Measurements from ENCODE around the gene TRPC4AP.
"Not testable (repeated sequence)": the region's sequence is repeated elsewhere in the genome, so short reads cannot be mapped to it uniquely, and the experiment has no call there.

Gene TRPC4AP

DNA sequence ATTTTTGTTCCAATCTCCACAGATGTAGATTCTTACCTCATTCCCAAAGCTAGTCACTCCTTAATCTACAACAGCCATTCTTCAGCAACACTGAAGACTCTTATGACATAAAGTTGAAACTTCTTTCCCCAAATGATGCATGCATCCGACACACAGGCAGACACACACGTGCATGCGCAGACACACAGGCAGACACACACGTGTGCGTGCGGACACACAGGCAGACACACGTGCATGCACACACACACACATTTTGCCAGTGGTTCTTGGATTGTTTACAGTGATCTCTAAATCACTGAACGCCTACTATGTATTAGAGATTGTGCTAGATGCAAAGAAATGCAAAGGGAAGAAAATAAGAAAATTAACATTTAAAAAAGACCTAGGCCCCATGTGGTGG lies 9.0 kb upstream of the TRPC4AP start:
- DNase-seq (ENCODE audit: low read depth): no peak

DNA sequence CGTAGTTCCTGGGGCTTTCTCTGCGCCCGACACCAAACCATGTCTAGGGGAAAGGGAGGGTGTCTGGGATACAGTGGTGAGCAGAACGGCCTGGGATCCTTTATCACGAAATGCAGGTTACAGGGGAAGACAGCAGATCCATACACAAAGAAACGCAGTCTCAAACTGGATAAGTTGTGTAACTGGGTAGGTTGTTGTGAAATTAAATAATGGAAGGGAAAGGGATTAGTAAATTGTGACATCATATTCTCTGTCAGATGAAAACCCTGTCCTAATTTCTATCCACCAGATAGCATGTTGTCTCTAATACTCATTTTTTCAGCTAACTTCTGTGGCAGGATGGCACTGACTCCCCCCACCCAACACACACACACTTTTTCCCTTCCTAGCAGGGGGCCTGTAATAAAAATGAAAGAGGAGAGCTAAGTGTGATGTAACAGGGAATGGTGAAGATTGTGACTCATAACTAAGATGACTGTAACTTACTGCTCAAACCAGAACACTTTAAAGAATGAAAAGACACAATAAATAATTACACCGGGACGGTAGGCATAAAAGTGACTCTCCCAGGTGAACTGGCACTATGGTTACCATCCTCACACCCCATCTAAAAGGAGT lies 769 bp upstream of the TRPC4AP start:
- DNase-seq (ENCODE audit: low read depth): peak; percentile 85

GRCh38 chr20:35091816-35092523 lies 637 bp downstream of the TRPC4AP start:
- peak; percentile 33 for DNase-seq (ENCODE audit: low read depth)

DNA sequence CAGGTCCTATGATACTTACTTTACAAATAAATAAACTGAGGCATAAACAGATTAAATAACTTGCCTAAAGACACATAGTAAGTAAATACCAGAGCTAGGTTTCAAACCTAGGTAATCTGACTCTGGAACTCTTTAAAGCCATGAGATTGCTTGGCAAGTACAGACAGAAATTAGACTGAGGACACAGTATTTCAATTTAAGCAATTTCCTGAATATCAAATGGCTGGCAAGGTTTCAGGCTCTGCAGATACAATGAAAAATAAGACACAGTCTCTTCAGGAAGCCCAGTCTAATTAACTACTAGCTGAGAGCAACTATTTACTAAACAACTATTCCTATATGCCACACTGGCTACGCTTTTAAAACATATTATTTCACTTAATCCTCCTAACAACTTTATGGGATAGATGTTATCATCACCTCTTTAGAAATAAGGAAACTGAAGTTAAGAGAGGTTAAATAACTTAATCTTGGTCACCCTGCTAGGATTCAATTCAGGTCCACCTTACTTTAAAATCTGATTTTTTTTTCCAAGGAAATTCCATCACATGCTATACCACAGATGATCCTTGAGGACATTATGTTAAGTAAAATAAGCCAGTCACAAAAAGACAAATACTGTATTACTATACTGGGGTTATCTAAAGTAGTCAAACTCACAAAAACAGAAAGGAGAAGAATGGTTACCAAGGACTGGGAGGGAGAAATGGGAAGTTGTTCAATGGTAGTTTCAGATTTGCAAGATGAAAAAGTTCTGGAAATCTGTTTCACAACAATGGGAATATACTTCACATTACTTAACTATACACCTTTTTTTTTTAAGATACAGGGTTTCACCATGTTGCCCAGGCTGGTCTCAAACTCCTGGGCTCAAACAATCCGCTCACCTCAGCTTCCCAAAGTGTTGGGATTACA lies 4.1 kb downstream of the TRPC4AP start:
- DNase-seq (ENCODE audit: low read depth): peak; percentile 46

DNA sequence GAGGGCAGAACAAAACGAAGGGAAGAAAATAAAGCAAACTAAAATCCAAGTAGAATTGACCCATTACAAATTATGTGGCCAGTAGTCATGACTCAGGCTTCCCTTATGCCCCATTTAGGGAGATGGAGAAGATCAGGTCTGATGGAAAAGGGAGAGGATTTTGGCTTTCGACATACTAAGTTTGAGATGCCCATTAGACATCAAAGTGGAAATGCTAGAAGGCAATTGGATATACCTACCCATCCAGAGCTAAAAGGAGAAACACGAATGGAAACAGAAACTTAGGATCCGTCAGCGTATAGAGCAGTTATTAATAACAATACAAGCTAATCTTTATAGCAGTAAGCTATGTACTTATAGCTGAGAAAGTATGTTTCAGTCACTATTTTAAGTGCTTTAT lies 4.8 kb downstream of the TRPC4AP start:
- DNase-seq (ENCODE audit: low read depth): peak; percentile 23

GRCh38 chr20:35087355-35087754 lies 5.3 kb downstream of the TRPC4AP start:
- DNase-seq (ENCODE audit: low read depth): no peak

DNA sequence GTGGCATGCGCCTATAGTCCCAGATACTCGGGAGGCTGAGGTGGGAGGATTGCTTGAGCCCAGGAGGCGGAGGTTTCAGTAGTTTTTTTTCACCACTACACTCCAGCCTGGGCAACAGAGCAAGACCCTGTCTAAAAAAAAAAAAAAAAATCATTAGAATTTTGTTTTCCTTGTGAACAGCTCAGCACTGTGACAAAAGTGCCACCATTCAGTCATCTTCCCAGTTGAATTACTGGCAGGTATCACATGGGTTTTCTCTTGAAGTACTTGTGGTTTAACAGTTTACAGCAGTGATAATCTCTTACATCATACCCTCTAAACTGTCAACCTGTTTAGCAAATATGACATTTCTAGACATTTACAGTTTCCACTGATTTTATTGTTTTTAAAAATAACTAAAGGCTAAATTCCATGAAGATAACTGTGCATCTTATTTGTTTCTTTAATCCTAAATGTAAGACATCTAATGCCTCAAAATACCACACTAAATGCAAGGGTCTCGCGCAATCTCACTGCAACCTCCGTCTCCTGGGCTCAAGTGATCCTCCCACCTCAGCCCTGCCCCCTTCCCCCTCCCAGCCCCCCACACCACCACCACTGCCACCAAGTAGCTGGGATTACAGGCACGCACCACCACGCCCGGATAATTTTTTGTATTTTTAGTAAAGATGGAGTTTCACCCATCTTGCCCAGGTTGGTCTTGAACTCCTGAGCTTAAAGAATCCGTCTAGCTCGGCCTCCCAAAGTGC lies 7.0 kb downstream of the TRPC4AP start:
- DNase-seq (ENCODE audit: low read depth): no peak

- no peak for DNase-seq (ENCODE audit: low read depth)
Measured at GRCh38 chr20:35084998-35085397, 7.6 kb downstream of the TRPC4AP start.

DNA sequence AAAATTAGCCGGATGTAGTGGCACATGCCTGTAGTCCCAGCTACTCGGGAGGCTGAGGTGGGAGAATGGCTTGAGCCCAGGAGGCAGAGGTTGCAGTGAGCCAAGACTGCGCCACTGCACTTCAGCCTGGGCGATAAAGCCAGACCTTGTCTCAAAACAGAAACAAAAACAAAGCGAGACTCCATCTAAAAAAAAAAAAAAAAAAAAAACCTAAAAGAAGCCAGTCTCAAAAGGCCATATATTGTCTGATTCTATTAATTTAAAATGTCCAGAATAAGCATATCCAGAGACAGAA lies 12.3 kb downstream of the TRPC4AP start:
- DNase-seq (ENCODE audit: low read depth): not testable (repeated sequence)

DNA sequence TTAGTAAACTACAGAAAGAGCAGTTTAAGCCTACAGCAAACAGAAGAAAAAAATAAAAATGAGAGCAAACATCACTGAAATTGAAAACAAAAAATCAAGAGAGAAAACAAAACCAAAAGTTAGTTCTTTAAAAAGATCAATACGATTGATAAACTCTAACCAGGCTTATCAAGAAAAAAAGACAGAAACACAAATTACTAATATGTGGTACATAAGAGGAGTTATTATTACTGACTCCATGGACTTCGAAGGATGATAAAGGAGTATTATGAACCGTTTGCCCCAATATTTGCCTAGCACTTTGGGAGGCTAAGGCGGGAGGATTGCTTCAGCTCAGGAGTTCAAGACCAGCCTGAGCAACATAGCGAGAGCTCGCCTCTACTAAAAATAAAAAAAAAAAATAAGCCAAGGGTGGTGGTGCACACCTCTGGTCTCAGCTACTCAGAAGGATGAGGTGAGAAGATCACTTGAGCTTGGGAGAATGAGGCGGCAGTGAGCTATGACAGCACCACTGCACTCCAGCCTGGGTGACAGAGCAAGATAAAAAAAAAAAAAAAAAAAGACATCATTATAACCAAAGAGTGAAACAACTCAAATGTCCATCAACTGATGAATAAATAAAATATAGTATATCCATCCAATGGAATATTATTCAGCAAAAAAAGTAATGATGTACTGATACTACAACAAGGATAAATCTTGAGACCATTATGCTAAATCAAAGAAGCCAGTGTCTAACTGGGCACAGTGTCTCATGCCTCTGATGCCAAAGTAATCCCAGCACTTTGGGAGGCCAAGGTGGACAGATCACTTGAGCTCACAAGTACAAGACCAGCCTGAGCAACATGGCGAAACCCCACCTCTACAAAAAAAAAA lies 12.9 kb downstream of the TRPC4AP start:
- no peak for DNase-seq (ENCODE audit: low read depth)

DNA sequence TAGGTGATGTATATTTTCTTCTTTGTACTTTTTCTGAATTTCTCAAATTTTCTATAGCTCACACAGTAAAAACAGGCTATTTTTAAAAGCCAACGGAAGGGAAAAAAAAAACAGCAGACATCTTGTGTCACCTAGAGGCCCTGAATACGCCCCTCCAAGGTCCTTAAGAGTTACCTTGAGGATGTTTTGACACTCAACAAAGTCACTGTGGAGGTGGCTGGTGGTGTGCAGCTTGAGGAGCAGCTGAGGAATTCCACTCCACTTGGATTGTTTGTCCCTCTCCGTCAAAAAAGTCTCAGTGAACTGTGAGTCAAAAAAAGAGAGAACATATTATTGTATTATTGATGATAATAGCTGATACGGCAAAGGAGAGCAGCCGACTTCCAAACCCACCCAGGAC lies 14.7 kb downstream of the TRPC4AP start:
- no peak for DNase-seq (ENCODE audit: low read depth)

- DNase-seq (ENCODE audit: low read depth): no peak
Measured at GRCh38 chr20:35077341-35077740, 15.3 kb downstream of the TRPC4AP start.

DNA sequence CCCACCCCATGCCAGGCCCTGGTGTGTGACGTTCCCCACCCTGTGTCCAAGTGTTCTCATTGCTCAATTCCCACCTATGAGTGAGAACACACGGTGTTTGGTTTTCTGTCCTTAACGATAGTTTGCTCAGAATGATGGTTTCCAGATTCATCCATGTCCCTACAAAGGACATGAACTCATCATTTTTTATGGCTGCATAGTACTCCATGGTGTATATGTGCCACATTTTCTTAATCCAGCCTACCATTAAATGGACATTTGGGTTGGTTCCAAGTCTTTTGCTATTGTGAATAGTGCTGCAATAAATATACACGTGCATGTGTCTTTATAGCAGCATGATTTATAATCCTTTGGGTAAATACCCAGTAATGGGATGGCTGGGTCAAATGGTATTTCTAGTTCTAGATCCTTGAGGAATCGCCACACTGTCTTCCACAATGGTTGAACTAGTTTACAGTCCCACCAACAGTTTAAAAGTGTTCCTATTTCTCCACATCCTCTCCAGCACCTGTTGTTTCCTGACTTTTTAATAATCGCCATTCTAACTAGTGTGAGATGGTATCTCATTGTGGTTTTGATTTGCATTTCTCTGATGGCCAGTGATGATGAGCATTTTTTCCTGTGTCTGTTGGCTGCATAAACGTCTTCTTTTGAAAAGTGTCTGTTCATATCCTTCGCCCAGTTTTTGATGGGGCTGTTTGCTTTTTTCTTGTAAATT lies 21.0 kb downstream of the TRPC4AP start:
- DNase-seq (ENCODE audit: low read depth): not testable (repeated sequence)

GRCh38 chr20:35066194-35066593 lies 26.4 kb downstream of the TRPC4AP start:
- DNase-seq (ENCODE audit: low read depth): no peak

- no peak for DNase-seq (ENCODE audit: low read depth)
Measured at GRCh38 chr20:35065181-35065580, 27.4 kb downstream of the TRPC4AP start.

GRCh38 chr20:35063168-35063567 lies 29.4 kb downstream of the TRPC4AP start:
- DNase-seq (ENCODE audit: low read depth): no peak

DNA sequence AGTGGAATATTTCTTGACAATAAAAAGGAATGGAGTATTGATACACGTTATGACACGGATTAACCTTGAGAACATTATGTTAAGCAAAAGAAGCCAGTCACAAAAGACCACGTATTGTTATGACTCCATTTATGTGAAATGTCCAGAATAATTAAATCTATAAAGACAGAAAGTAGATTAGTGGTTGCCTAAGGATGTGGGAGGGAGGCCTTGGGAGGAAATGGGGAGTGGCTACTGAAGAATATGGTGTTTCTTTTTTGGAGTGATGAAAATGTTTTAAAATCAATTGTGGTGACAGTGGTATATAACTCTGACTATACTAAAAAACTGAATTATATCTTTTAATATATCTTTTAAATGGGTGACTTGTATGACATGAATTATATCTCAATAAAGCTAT lies 30.1 kb downstream of the TRPC4AP start:
- DNase-seq (ENCODE audit: low read depth): no peak

DNA sequence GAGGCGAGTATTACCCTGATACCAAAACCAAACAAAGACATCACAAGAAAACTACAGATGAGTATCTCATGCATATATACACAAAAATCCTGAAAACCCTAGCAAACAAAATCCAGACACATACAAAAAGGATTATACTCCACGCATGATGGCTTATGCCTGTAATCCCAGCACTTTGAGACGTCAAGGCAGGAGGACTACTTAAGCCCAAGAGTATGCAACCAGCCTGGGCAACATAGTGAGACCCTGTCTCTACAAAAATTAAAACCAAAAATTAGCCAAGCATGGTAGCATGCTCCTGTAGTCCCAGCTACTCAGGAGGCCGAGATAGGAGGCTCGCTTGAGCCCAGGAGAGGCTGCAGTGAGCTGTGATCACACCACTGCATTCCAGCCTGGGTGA lies 32.4 kb downstream of the TRPC4AP start:
- no peak for DNase-seq (ENCODE audit: low read depth)

DNA sequence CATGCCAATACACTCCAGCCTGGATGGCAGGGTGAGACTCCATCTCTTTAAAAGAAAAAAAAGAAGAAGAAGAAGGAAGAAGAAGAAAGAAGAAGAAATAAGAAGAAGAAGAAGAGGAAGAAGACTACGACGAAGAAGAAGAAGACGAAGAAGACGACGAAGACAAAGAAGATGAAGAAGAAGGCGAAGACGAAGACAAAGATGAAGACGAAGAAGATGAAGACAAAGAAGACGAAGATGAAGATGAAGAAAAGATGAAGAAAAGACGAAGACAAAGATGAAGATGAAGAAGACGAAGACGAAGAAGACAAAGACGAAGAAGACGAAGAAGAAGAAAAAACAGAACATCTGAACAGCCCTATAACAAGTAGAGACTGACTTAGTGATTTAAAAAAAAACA lies 33.0 kb downstream of the TRPC4AP start:
- no peak for DNase-seq (ENCODE audit: low read depth)

GRCh38 chr20:35059110-35059509 lies 33.5 kb downstream of the TRPC4AP start:
- no peak for DNase-seq (ENCODE audit: low read depth)

All from iris pigment epithelial cell (primary cell).